MM.1S (cell line): ENCODE results near the gene JAML.
A peak's percentile ranks its signal among the peaks of the same experiment; 100 is the strongest.

Experiments
- DNase-seq: peaks from one replicate; pipeline ENCODE4 v3.0.0-alpha.2; 2015
- H2AFZ ChIP-seq: fragments of 300-600 bp; sonication (generic); 2 replicates; pipeline ENCODE4 v1.6.0; 2016; ENCODE audit warnings: antibody characterized with exemption, low read length
- H3F3A ChIP-seq: fragments of 300-600 bp; sonication (generic); 2 replicates; pipeline ENCODE4 v1.6.1; 2016; ENCODE audit warnings: mild to moderate bottlenecking, antibody characterized with exemption, low read length, moderate library complexity, mixed read lengths; ENCODE audit not compliant: insufficient read depth
- H3K27ac ChIP-seq: fragments of 300-600 bp; sonication (generic); 2 replicates; pipeline ENCODE4 v1.5.1; 2016; ENCODE audit warnings: mild to moderate bottlenecking, low read length
- H3K27me3 ChIP-seq: fragments of 300-600 bp; sonication (generic); replicated peaks from 2 replicates; pipeline ENCODE4 v1.6.0; 2016; ENCODE audit warnings: low read length; ENCODE audit not compliant: insufficient read depth
- H3K36me3 ChIP-seq: fragments of 300-600 bp; sonication (generic); replicated peaks from 2 replicates; pipeline ENCODE4 v1.6.1; 2016; ENCODE audit warnings: mild to moderate bottlenecking, low read length, mixed read lengths; ENCODE audit not compliant: insufficient read depth
- H3K4me1 ChIP-seq: fragments of 300-600 bp; sonication (generic); 2 replicates; pipeline ENCODE4 v1.6.1; 2016; ENCODE audit warnings: low read length, mixed read lengths
- H3K4me2 ChIP-seq: fragments of 300-600 bp; sonication (generic); 2 replicates; pipeline ENCODE4 v1.6.0; 2016; ENCODE audit warnings: low read depth, low read length
- H3K4me3 ChIP-seq: fragments of 300-600 bp; sonication (generic); 2 replicates; pipeline ENCODE4 v1.5.1; 2016; ENCODE audit warnings: low read length, mixed read lengths
- H3K79me2 ChIP-seq: fragments of 300-600 bp; sonication (generic); 2 replicates; pipeline ENCODE4 v1.6.1; 2016; ENCODE audit warnings: mixed run types, low read length, mixed read lengths
- H3K9ac ChIP-seq: fragments of 300-600 bp; sonication (generic); 2 replicates; pipeline ENCODE4 v1.6.1; 2016; ENCODE audit warnings: low read length, mixed read lengths
- H3K9me2 ChIP-seq: fragments of 300-600 bp; sonication (generic); replicated peaks from 2 replicates; pipeline ENCODE4 v1.6.1; 2016; ENCODE audit warnings: mild to moderate bottlenecking, low read length, mixed read lengths; ENCODE audit not compliant: insufficient read depth
- H3K9me3 ChIP-seq: fragments of 300-600 bp; sonication (generic); replicated peaks from 2 replicates; pipeline ENCODE4 v1.6.1; 2016; ENCODE audit warnings: mild to moderate bottlenecking, low read length, mixed read lengths; ENCODE audit not compliant: insufficient read depth
- H4K20me1 ChIP-seq: fragments of 300-600 bp; sonication (generic); 2 replicates; pipeline ENCODE4 v1.6.1; 2016; ENCODE audit warnings: mild to moderate bottlenecking, low read length, moderate library complexity, mixed read lengths; ENCODE audit not compliant: insufficient read depth
- CTCF ChIP-seq: fragments of 300-600 bp; sonication (generic); IDR thresholded peaks from 2 replicates; pipeline ENCODE4 v1.5.1; 2016; ENCODE audit warnings: antibody characterized with exemption, low read length, mixed read lengths
- EZH2 ChIP-seq: fragments of 300-600 bp; sonication (generic); optimal IDR thresholded peaks from 2 replicates; pipeline ENCODE3; 2017; ENCODE audit warnings: low read depth, mild to moderate bottlenecking, antibody characterized with exemption, low read length, mixed read lengths
- EZH2phosphoT487 ChIP-seq: fragments of 300-600 bp; sonication (generic); IDR thresholded peaks from 2 replicates; pipeline ENCODE4 v1.6.1; 2018; ENCODE audit warnings: antibody characterized with exemption, low read length

The JAML gene

GRCh38 chr11:118263695-118264568, 39.1 kb upstream of the JAML start, which contains the start of gene MPZL2:
TSS of gene MPZL2 (minus strand) at chr11:118264297. CDS start at chr11:118264153, 144 bp downstream.
- Histone ChIP-seq H3K4me3 (peak within 1 kb of the TSS; percentile 68), H3K9me3 (no peaks in the 10 kb centered on the region), H4K20me1 (no peaks in the 10 kb centered on the region), H3K27me3 (no peaks in the 10 kb centered on the region), H3K4me2 (peak within 1 kb of the TSS; percentile 69), H3K9me2 (no peaks in the 10 kb centered on the region), H3K36me3 (no peaks in the 10 kb centered on the region), H3F3A (peaks cover 10% of the 10 kb centered on the region), H3K79me2 (no peaks in the 10 kb centered on the region), H3K9ac (peak within 1 kb of the TSS; percentile 52), H3K27ac (peak within 1 kb of the TSS; percentile 33; the same call in 1 of the 2 replicates), H2AFZ (peak within 1 kb of the TSS; percentile 68), H3K4me1 (peaks cover 11% of the 10 kb centered on the region)
- TF ChIP-seq CTCF (no peak), EZH2phosphoT487 (no peak), EZH2 (no peak)
- peak; percentile 69 for DNase-seq

GRCh38 chr11:118263112-118263511, 38.3 kb upstream of the JAML start:
- Histone ChIP-seq H3K27ac (no peak overlapping the region), H3K4me3 (peak overlapping the region; percentile 68), H3K9ac (peak overlapping the region; percentile 52; the same call in 1 of the 2 replicates), H2AFZ (no peak overlapping the region), H4K20me1 (no peaks in the 10 kb centered on the region), H3K79me2 (no peaks in the 10 kb centered on the region), H3K4me1 (peaks cover 11% of the 10 kb centered on the region), H3K36me3 (no peaks in the 10 kb centered on the region), H3K9me2 (no peaks in the 10 kb centered on the region), H3K9me3 (no peaks in the 10 kb centered on the region), H3K27me3 (no peaks in the 10 kb centered on the region), H3F3A (peaks cover 10% of the 10 kb centered on the region), H3K4me2 (peak overlapping the region; percentile 69)
- DNase-seq = no peak
- TF ChIP-seq CTCF (no peak), EZH2phosphoT487 (no peak), EZH2 (no peak)

- no peaks in the 10 kb centered on the region for H3K79me2 ChIP-seq
- H3K9me2 ChIP-seq = no peaks in the 10 kb centered on the region
- H2AFZ ChIP-seq = no peak overlapping the region
- no peaks in the 10 kb centered on the region for H3K27me3 ChIP-seq
- H3K9ac ChIP-seq = no peak overlapping the region
- H3K27ac ChIP-seq = no peak overlapping the region
- peaks cover 11% of the 10 kb centered on the region for H3K4me1 ChIP-seq
- TF ChIP-seq EZH2 = no peak
- peaks cover 10% of the 10 kb centered on the region for H3F3A ChIP-seq
- no peak overlapping the region for H3K4me2 ChIP-seq
- no peaks in the 10 kb centered on the region for H4K20me1 ChIP-seq
- H3K9me3 ChIP-seq = no peaks in the 10 kb centered on the region
- no peak for DNase-seq
- H3K36me3 ChIP-seq = no peaks in the 10 kb centered on the region
- no peak overlapping the region for H3K4me3 ChIP-seq
Observed at GRCh38 chr11:118260353-118260752, 35.5 kb upstream of the JAML start.

- TF ChIP-seq CTCF (no peak), EZH2 (no peak), EZH2phosphoT487 (no peak)
- no peak overlapping the region for H3K4me3 ChIP-seq
Observed at GRCh38 chr11:118259138-118259537, 34.3 kb upstream of the JAML start.

More at GRCh38 chr11:118259138-118259537, 34.3 kb upstream of the JAML start:
- Histone ChIP-seq H4K20me1 (no peaks in the 10 kb centered on the region), H3K27me3 (no peaks in the 10 kb centered on the region), H3K27ac (no peak overlapping the region), H3K4me2 (no peak overlapping the region), H3K9ac (no peak overlapping the region), H3K36me3 (no peaks in the 10 kb centered on the region), H3K9me2 (no peaks in the 10 kb centered on the region), H3F3A (peaks cover 10% of the 10 kb centered on the region), H3K9me3 (no peaks in the 10 kb centered on the region), H3K79me2 (no peaks in the 10 kb centered on the region), H2AFZ (no peak overlapping the region), H3K4me1 (peaks cover 11% of the 10 kb centered on the region)
- DNase-seq = no peak
